Natural killer cell treated with Interleukin-12 subunit alpha and Interleukin-12 subunit beta and Interleukin-15 and Interleukin-18, amount 100 ng/mL, for 72 hours (primary cell): ENCODE measurements around the gene CAV2. TPM values are rescaled to one million over a fixed set of nuclear protein-coding genes. Genes with fewer than 3 reads are reported as not detected.
A peak's percentile ranks its signal among the peaks of the same experiment; 100 is the strongest.

Experiments
- ATAC-seq, 2 donors: fragments of 150-1000 bp; cut with Tn5 transposase in 1 of 2; sonication (Bioruptor Pico), chemical (Tn5 transposase) in 1 of 2; 2 replicates each; pipeline ENCODE4 v1.10.0; 2021
- DNase-seq: peaks from one replicate; pipeline ENCODE4 v3.0.0; 2022; ENCODE audit warnings: low spot score
- H3K27ac Mint-ChIP-seq, 2 donors: 1 replicate in 1 of 2; 2 replicates in 1 of 2; pipeline ENCODE4 v1.8.0; 2022; ENCODE audit warnings: mixed read lengths in 2 of 2, mild to moderate bottlenecking in 1 of 2, moderate library complexity in 1 of 2
- H3K27me3 Mint-ChIP-seq, 2 donors: 1 replicate in 1 of 2; 2 replicates in 1 of 2; pipeline ENCODE4 v1.8.0; 2022; ENCODE audit warnings: mixed read lengths in 2 of 2
- H3K36me3 Mint-ChIP-seq: one replicate; pipeline ENCODE4 v1.8.0; 2022; ENCODE audit warnings: mixed read lengths
- H3K4me1 Mint-ChIP-seq, 2 donors: 1 replicate in 1 of 2; 2 replicates in 1 of 2; pipeline ENCODE4 v1.8.0; 2022; ENCODE audit warnings: low read depth in 2 of 2, mixed read lengths in 2 of 2, mild to moderate bottlenecking in 1 of 2
- H3K4me3 Mint-ChIP-seq: one replicate; pipeline ENCODE4 v1.8.0; 2022; ENCODE audit warnings: mixed read lengths
- H3K9me3 Mint-ChIP-seq: 2 replicates; pipeline ENCODE4 v1.8.0; 2022; ENCODE audit warnings: mixed read lengths
- total RNA-seq, 2 donors: library from RNA; stranded (reverse); gene quantifications; one replicate each; pipeline ENCODE4 v1.2.3, GENCODE V29; 2022

Gene CAV2
- total RNA-seq, 2 donors from 2014 or later: not detected

GRCh38 chr7:116502201-116503096 is 2.9 kb downstream of the CAV2 start:
- no peaks in the 10 kb centered on the region for H3K36me3 Mint-ChIP-seq
- peaks cover 39 to 57% of the 10 kb centered on the region in 2 donors for H3K27me3 Mint-ChIP-seq
- ATAC-seq: no peak
- H3K27ac Mint-ChIP-seq: no peak overlapping the region
- H3K4me1 Mint-ChIP-seq: peaks cover 10 to 13% of the 10 kb centered on the region in 2 donors
- no peak overlapping the region for H3K4me3 Mint-ChIP-seq
- no peaks in the 10 kb centered on the region for H3K9me3 Mint-ChIP-seq
- DNase-seq: no peak

GRCh38 chr7:116503835-116504234 is 4.3 kb downstream of the CAV2 start:
- Mint-ChIP-seq H3K4me3 (no peak overlapping the region), H3K36me3 (no peaks in the 10 kb centered on the region), H3K9me3 (no peaks in the 10 kb centered on the region), H3K27ac (no peak overlapping the region), H3K27me3 (peaks cover 31 to 43% of the 10 kb centered on the region in 2 donors), H3K4me1 (peaks cover 10 to 12% of the 10 kb centered on the region in 2 donors)
- DNase-seq: no peak
- ATAC-seq: no peak

GRCh38 chr7:116505278-116505677 is 5.7 kb downstream of the CAV2 start:
- H3K4me1 Mint-ChIP-seq: peaks cover 6 to 7% of the 10 kb centered on the region in 2 donors
- no peaks in the 10 kb centered on the region for H3K9me3 Mint-ChIP-seq
- no peaks in the 10 kb centered on the region for H3K36me3 Mint-ChIP-seq
- ATAC-seq: no peak
- H3K27ac Mint-ChIP-seq: no peak overlapping the region
- peaks cover 34 to 44% of the 10 kb centered on the region in 2 donors for H3K27me3 Mint-ChIP-seq
- DNase-seq: no peak
- H3K4me3 Mint-ChIP-seq: no peak overlapping the region

- H3K27ac Mint-ChIP-seq: no peak overlapping the region
- DNase-seq (no peak), ATAC-seq (no peak)
- no peaks in the 10 kb centered on the region for H3K9me3 Mint-ChIP-seq
- peaks cover under 1 to 3% of the 10 kb centered on the region in 2 donors for H3K4me1 Mint-ChIP-seq
- H3K36me3 Mint-ChIP-seq: no peaks in the 10 kb centered on the region
- no peak overlapping the region for H3K4me3 Mint-ChIP-seq
- H3K27me3 Mint-ChIP-seq: peaks cover 29 to 38% of the 10 kb centered on the region in 2 donors
These were observed 6.3 kb downstream of the CAV2 start for GRCh38 chr7:116505823-116506222.

- H3K4me1 Mint-ChIP-seq: peaks cover 16 to 24% of the 10 kb centered on the region in 2 donors
- no peak for DNase-seq
- H3K4me3 Mint-ChIP-seq: no peak overlapping the region
- peaks cover 17 to 25% of the 10 kb centered on the region in 2 donors for H3K27me3 Mint-ChIP-seq
- H3K36me3 Mint-ChIP-seq: no peaks in the 10 kb centered on the region
- ATAC-seq: no peak
- H3K9me3 Mint-ChIP-seq: no peaks in the 10 kb centered on the region
- H3K27ac Mint-ChIP-seq: no peak overlapping the region
These were observed 10.5 kb downstream of the CAV2 start for GRCh38 chr7:116509982-116510579.

GRCh38 chr7:116510795-116511194 is 11.3 kb downstream of the CAV2 start:
- no peaks in the 10 kb centered on the region for H3K9me3 Mint-ChIP-seq
- peak overlapping the region; percentile 35 to 81 for H3K27ac Mint-ChIP-seq
- H3K4me1 Mint-ChIP-seq: peaks cover 16 to 24% of the 10 kb centered on the region in 2 donors
- no peak for DNase-seq
- no peak for ATAC-seq
- peaks cover 10 to 25% of the 10 kb centered on the region in 2 donors for H3K27me3 Mint-ChIP-seq
- no peaks in the 10 kb centered on the region for H3K36me3 Mint-ChIP-seq
- peak overlapping the region; percentile 51 for H3K4me3 Mint-ChIP-seq

GRCh38 chr7:116511552-116512519 is 12.3 kb downstream of the CAV2 start:
- peaks cover 16 to 24% of the 10 kb centered on the region in 2 donors for H3K4me1 Mint-ChIP-seq
- no peak for DNase-seq
- peak overlapping the region; percentile 54 to 81 for H3K27ac Mint-ChIP-seq
- no peaks in the 10 kb centered on the region for H3K36me3 Mint-ChIP-seq
- H3K9me3 Mint-ChIP-seq: no peaks in the 10 kb centered on the region
- peak overlapping the region; percentile 96 for H3K4me3 Mint-ChIP-seq
- peak; percentile 95 to 96 for ATAC-seq
- peaks cover 7 to 23% of the 10 kb centered on the region in 2 donors for H3K27me3 Mint-ChIP-seq

- Mint-ChIP-seq H3K36me3 (no peaks in the 10 kb centered on the region), H3K4me1 (peaks cover 16 to 24% of the 10 kb centered on the region in 2 donors), H3K4me3 (peak overlapping the region; percentile 96), H3K27ac (peak overlapping the region in 1 of 2 donors; percentile 81), H3K27me3 (peaks cover 7 to 23% of the 10 kb centered on the region in 2 donors), H3K9me3 (no peaks in the 10 kb centered on the region)
- DNase-seq (no peak), ATAC-seq (no peak)
These were observed 13.1 kb downstream of the CAV2 start for GRCh38 chr7:116512520-116513188.

- no peak for ATAC-seq
- no peak overlapping the region for H3K27ac Mint-ChIP-seq
- DNase-seq: no peak
- H3K9me3 Mint-ChIP-seq: no peaks in the 10 kb centered on the region
- no peaks in the 10 kb centered on the region for H3K36me3 Mint-ChIP-seq
- peaks cover 12 to 24% of the 10 kb centered on the region in 2 donors for H3K27me3 Mint-ChIP-seq
- no peak overlapping the region for H3K4me3 Mint-ChIP-seq
- H3K4me1 Mint-ChIP-seq: peaks cover 16 to 24% of the 10 kb centered on the region in 2 donors
These were observed 16.0 kb downstream of the CAV2 start for GRCh38 chr7:116515584-116515983.

- H3K27me3 Mint-ChIP-seq: peaks cover 15 to 26% of the 10 kb centered on the region in 2 donors
- H3K4me1 Mint-ChIP-seq: peaks cover 12 to 17% of the 10 kb centered on the region in 2 donors
- no peaks in the 10 kb centered on the region for H3K36me3 Mint-ChIP-seq
- H3K4me3 Mint-ChIP-seq: no peak overlapping the region
- no peaks in the 10 kb centered on the region for H3K9me3 Mint-ChIP-seq
- DNase-seq (no peak), ATAC-seq (no peak)
- H3K27ac Mint-ChIP-seq: no peak overlapping the region
These were observed 16.8 kb downstream of the CAV2 start for GRCh38 chr7:116516324-116516723.

- peaks cover 26 to 27% of the 10 kb centered on the region in 2 donors for H3K27me3 Mint-ChIP-seq
- H3K36me3 Mint-ChIP-seq: peaks cover 1% of the 10 kb centered on the region
- no peak overlapping the region for H3K27ac Mint-ChIP-seq
- no peak overlapping the region for H3K4me3 Mint-ChIP-seq
- DNase-seq (no peak), ATAC-seq (no peak)
- peaks cover 0 to 4% of the 10 kb centered on the region in 2 donors for H3K4me1 Mint-ChIP-seq
- H3K9me3 Mint-ChIP-seq: no peaks in the 10 kb centered on the region
These were observed 18.1 kb downstream of the CAV2 start for GRCh38 chr7:116517626-116518025.

- Mint-ChIP-seq H3K27me3 (peaks cover 30 to 40% of the 10 kb centered on the region in 2 donors), H3K36me3 (peaks cover 5% of the 10 kb centered on the region), H3K9me3 (no peaks in the 10 kb centered on the region), H3K27ac (no peak overlapping the region), H3K4me3 (no peak overlapping the region), H3K4me1 (no peaks in the 10 kb centered on the region)
- ATAC-seq (no peak), DNase-seq (no peak)
These were observed 19.4 kb downstream of the CAV2 start for GRCh38 chr7:116518961-116519360.
